Activated CD8-positive, alpha-beta memory T cell treated with anti-CD3 and anti-CD28 coated beads, Interleukin-2, amount 50 U/mL, for 1 hour (primary cell): ENCODE measurements around the gene PADI1.
A peak's percentile ranks its signal among the peaks of the same experiment; 100 is the strongest.

Experiments used
- DNase-seq: peaks from one replicate; pipeline ENCODE4 v3.0.0-alpha.2; 2020; ENCODE audit errors: extremely low read depth

PADI1 gene

DNA sequence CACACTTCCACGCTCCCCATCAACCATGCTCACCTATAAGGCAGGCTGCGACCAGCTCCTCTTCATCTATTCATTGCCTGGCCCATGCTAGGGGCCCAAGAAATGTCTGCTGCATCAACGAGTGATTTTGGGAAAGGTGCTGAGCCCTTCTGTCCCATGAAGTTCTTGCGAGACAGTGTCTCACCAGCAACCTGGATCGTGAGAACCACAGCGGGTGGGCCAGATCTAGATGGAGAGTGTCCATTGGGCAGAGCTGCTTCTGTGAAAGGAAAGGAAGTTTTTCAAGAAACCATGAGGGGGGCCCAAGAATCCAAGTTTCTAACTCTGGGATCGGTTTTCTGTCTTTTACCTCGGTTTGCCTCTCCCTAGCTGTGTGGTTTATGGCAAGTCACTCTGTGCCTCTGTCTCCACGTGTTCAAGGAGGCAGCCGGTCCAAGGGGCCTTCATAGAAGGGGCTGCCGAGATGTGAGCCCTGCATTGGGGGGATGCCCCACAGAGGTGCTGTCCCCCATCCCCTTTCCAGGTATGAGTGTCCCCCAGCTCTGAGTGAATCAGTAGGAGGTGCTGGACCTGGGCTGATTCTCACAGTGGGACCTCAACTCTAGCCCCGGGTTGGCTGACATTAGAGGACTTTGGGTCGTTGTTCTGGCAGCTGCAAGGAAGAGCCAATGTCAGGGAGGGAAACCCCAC is 8.3 kb upstream of the PADI1 start:
- DNase-seq, result no peak

DNA sequence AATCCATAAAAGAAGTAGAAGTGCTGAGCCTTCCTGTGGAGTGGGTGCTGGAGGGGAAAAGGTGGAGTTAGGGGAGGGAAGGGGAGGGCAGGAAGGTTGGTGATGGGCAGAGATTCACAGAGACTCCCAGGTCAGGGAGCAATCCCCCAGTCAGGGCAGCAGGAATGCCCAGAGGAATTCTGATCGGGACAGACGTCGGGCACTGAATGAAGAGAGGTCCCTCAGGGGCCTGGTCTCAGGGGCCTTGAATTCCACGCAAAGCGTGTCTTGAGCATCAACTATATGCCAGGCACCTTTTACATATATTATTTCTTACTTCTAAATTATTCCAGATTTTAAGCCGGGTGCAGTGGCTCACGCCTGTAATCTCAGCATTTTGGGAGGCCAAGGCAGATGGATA is 7.2 kb upstream of the PADI1 start:
- DNase-seq, result no peak

DNA sequence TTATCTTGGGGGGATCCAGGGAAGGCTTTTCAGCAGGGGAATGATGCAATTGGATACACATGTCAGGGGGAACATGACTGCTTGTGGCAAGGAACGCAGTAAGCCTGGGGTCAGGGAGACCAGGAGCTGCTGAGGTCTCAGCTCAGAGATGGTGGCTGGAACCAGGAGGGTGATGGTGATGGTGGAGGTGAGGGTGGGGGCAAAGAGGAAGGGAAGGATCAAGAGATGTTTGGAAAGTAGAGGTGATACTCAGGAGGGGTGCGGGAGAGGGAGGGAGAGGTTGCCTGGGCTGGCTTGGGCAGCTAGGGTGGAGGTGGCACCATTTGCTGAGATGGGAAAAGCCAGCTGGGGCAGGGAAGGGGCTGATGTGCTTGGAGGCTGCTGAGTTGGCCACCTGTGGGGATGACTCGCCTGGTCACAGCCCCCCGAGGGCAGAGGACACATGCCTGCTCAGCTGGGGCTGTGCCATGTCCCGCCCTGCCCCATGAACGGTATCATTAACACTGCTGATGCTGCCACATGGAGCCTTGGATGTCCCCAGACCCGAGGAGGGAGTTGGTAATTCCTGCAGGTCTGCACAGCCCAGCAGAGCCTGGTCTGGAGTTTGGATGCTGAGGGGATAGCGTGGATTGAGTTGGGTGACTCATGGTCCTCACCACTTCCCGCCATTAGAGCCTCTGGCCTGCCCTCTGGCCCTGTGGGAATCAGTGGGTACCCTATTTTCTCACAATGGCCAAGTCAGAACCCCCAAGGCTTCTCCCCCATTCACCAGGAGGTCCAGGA is 6.3 kb upstream of the PADI1 start:
- DNase-seq, result no peak

DNA sequence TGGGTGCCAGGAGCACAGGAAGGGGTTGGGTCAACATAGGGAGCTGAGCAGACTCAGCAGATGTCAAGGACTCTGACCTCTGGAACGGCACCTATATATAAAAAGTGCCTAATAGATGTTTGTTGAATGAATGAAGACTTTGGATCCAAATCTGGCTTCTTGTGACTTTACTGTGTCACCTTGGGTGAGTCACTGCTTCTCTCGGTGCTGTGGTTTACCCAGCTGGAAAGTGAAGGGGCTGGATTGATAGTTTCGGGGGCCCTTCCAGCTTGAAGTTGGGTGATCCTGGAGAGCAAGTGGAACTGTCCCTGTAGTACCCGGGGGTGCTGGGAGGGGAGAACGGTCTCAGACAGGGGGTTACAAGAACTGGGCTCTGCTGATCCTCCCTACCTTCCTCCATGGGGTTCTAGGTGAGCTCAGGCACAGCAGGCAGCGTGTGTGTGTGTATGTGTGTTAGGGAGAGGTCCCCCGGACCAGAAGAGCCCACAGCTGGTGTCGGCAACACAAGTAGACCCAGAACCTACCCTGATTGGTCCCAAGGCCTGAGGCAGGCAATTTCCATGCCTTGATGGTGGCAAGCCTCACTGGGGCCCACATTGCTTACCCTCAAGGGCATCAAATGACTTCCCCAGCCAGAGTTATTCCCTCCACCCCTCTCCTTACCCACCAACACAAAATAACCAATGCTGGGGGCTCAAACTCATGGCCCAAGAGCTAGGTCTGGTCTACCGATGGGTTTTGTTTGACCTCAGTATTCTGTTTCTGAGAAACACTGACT is 5.5 kb upstream of the PADI1 start:
- no peak for DNase-seq

DNA sequence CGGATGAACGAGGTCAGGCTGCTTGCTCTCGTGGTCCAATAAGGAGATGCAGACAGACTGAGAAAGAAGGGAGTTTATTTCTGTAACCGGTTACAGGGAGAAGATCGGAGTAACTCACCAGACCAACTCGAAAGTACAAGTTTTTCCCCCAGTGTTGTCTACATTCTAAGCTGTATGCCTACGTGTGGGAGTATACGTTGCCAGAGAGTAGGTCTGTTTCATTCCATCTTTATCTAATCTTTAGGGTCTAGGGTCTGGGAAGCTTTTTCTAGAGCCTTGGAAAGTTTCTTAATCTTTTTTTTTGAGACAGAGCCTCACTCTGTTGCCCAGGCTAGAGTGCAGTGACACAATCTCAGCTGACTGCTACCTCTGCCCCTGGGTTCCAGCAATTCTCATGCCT is 4.7 kb upstream of the PADI1 start:
- DNase-seq, result no peak

DNA sequence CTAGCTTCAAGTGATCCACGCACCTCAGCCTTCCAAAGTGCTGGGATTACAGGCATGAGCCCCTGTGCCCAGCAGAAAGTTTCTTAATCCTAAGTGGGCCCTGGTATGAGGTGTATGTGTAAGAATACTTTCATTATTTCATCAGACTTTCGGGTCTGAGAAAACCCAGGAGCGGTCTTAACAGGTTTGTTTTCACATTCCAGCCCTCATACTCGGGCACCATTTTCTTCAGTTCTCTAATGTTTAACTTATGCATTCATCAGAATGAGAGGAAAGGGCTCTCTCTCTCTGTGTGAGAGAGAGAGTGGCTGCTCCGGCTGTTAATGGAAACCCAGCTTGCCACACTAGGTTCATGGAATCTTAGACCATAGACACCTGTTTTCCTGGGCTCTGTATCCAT is 4.2 kb upstream of the PADI1 start:
- no peak for DNase-seq

DNA sequence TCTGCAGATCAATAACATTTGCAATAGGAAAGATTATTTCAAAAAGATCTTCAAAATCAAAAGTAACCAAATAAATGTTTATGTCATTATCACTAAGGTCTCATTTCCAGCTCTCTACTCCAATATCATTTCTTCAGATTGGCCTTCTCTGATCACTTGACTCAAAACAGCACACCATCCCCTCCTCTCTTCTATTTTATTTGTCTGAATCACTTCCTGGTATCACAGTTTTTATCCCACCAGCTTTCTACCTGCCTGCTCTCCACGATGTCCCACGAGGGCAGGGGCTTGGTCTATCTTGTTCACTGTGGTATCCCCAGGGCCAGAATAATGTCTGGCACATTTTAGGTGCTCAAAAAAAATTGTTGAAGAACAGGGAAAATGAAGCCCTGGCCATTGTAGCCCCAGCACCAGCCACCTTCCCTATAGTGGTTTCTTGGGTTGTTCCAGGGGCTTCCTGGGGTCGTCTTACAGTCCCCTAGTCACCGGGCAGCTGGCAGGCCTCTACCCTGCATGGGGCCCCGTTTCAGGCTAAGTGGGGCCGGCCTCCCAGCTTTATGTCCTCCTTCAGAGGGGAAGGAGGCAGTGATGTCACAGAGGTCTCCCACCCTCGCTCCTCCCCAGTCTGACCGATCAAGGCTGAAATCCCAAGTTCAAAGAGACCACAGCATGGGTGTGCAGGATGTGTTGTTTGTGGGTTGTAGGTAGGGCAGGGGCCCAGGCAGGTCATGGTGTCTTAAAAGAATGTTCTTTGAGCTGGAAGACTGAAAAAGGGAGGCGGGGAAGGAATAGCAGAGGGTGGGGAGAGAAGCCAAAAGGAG is 3.5 kb upstream of the PADI1 start:
- no peak for DNase-seq

DNA sequence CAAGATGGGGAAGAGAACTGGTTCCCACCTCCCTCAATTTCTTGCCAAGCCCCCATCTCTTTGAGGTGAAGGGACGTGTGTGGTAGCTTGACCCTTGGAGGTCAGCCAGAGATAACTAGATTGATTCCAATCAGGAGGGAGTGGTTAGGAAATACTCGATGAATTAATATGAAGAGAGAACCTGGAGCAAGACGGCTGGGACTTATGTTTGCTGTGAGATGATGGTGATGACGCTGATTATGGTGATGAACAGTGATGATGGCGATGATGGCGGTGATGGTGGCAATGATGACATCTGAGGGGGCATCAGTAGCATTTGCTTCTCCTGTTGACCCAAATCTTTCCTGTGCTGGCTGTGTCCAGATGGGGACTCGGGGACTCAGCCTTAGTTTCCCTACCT is 724 bp downstream of the PADI1 start:
- DNase-seq, result no peak

DNA sequence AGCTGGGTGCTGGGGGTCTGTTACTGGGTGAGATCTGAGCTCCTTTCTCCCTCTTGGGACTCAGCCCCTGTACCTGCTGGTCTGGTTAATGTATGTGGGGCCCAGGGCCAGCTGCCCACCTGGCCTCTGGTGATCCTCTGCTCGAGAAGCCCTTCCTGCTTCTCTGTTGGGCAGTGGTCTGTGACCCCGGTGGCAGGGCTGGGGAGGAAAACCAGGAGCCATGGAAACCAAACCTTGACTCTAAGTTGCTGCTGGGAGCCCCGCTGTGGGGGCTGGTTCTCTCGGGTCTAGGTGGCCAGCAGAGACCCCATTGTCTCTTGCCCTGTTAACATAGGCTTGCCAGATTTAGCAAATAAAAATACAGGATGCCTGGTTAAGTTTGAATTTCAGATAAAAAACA is 1.3 kb downstream of the PADI1 start:
- no peak for DNase-seq

DNA sequence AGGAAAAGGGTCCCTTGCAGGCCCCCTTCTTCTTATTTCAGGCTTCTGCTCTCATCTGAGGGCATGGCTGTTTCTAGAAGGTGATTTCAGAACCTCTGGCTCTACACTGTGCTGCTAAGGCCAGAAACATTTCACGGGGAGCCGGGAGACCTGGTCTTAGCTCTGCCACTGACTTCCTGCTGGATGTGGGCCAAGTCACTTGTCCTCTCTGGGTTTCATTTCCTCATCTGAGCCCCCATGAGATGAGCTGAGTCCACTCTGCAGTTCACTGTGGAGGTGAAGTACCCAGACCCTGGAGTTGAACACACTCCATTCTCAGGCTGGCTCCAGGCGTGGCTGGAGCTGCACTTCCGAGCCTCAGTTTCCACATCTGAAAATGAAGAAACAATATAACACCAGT is 2.1 kb downstream of the PADI1 start:
- DNase-seq, result no peak

DNA sequence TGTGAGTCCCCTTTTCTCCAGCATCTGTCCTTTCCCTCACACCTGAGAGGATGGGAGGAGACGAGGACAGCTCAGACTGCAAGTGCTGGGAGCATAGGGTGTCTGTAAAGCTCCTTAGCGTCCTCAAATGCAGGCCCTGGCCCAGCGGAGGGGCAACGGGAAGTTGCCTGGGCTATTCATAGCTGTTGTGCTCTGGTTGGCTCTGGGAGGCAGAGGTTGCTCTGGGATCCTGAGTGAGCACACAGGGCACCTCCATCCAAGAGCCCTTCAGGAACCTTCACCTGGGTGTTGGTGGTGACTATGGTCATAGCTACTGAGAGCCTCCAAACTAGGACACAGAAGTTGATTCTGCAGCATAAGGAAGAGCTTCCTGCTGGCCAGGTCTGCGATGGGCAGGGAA is 2.6 kb downstream of the PADI1 start:
- DNase-seq, result no peak

DNA sequence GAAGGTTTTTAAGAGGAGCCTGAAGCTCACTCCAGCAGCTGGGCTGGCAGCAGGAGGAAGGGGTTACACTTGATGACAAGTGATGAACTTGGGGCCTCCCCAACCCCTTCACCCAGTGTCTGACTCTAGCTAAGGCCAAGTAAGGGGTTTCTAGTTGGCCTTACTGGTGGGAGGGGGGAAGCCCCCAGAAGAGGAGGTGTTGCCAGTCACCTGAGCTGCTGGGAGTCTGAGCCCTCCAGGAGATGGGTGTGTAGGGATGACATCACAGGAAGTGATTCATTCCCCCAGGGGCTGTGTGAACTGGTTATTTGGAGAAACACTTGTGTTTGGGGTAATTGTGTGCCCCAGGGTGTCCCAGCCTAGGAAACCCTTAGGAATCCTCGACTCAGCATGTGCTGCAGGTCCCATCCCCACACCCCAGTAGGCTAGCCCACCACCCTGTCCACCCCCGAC is 3.1 kb downstream of the PADI1 start:
- DNase-seq, result no peak

DNA sequence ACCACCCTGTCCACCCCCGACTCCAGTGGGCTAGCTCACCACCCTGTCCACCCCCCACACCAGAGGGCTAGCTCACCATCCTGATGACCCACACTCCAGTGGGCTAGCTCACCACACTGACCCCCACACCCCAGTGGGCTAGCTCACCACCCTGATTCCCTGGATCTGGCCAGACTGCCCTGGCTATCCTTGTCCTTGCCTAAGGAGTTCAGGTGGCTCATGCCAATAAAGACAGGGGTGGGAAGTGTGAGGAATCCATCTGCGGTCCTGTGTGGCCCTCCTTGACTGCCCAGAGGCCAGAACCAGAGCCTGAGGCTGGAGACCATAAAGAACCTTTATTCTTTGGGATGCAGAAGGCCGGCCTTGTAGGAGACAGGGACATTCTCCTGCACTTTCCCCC is 3.6 kb downstream of the PADI1 start:
- no peak for DNase-seq

DNA sequence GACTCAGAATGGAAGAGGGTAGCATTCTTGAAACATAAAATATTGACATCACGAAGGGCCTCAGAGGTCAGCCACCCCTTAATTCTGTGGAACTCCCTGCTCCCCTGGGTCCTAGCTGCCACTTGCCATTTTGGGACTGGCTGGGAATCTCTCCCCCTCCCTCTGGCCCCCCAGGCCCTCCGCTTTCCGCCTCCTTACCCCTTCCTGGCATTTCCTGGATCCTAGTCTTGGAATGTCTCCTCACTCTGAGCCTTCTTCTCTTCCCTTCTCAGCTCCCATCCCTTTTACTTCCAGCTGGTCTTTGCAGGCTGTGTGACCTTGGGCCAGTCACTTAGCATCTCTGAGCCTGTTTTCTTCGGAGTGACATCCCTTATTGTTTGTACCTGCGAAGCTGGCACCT is 4.5 kb downstream of the PADI1 start:
- no peak for DNase-seq

DNA sequence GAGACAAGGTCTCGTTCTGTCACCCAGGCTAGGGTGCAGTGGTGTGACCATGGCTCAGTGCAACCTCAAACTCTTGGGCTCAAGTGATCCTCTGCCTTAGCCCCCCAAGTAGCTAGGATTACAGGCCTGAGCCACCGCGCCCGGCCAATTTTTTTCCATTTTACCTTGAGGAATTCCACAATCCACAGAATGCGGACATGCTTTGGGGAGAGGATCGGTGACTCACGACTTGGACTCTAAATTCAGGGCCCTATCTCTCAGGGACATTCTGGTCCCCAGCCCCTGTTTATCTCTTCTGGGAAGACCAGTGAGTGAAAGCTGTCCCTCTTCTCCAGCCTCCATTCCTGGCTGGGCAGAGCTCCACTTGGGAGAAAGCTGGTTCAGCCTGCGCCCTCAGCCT is 5.2 kb downstream of the PADI1 start:
- DNase-seq, result no peak

DNA sequence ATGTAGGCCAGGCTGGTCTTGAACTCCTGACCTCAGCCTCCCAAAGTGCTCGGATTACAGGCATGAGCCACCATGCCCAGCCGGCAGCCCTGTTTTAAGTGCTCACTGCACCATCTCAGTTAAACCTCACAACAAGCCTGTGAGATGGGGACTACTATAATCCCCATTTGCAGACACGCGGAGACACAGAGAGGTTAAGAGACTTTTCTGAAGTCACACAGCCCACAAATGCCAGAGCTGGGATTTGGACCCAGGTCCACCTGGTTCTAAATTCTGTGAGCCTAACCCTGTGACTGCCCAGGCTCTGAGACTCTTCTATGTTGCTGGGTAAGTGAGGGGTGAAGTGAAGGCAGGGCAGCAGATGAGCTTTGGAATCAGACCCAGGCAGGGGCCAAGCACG is 6.4 kb downstream of the PADI1 start:
- no peak for DNase-seq

DNA sequence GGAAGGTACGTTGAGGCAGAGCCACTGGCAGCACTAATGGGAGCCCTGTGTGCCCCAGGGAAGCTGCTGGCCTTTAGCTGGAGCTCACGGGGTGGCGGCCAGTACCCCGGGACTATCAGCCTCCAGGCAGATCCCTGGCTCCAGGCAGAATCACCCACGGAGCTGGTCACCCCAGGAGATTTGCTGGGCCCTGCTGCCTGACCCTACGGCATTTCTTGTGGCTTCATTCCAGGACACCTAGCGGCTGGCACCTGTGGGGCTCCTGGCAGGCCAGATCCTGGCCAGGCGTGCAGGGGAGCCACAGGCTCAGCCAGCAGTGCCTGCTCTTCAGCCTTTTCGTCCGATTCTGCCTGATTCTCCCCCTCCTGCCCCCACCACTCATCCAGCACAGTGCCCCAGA is 7.1 kb downstream of the PADI1 start:
- DNase-seq, result no peak

DNA sequence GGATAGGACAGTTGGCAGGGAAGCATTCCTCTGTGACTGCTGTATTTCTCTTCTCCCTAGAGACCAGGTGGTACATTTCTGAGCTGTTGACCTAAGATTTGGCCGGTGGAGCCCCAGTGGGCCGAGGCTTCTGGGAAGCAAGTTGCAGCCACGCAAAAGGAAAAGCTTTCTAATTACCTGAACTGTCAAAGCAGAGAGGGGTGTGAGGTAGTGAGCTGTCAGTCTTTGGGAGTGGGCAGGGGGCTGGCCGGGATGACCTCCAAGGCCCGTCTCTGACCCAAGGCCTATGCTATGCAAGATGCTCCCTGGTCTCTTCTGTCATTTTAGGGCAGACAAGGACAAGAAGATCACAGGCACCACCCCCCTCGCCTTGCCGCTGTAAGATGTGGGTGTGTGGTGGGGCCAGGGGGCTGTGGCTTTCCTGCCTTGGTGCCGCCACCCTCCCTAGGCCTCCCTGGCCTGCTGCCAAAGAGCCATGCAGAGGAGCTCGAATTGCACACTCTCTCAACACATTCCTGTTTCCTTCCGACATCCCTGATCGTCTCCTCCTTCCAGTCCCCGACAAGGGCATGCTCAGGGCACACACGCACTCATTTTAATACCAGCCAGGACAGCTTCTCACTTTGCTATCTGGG is 7.7 kb downstream of the PADI1 start:
- peak; percentile 37 for DNase-seq

DNA sequence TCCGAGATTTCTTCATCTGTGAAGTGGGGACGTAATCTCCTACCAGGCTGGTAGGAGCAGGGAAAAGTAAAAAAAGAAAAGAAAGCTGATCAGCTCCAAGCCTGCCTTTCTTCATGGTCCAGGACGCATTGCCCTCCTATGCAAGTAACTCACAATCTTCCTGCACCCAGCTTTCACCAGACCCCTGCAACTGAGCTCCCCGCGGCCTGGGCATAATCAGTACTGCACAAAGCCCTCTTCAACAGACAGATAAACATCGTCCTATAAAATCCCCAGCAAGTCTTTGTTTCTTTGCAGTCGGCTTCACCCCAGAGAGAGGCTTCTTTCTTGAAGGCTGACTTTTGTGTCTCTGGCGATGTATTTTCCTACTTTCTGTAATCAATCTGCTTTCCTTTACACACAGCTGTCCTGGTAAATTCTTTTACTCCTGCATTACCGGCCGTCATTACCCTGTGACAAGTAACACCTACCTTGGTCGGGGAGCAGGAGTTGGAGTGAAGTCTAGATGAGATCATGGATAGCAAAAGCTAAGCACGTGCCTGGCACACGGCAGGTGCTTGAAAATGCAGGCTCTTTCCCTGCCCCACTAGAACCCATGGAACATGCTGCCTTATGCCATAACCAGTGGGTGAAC is 8.3 kb downstream of the PADI1 start:
- DNase-seq, result no peak

DNA sequence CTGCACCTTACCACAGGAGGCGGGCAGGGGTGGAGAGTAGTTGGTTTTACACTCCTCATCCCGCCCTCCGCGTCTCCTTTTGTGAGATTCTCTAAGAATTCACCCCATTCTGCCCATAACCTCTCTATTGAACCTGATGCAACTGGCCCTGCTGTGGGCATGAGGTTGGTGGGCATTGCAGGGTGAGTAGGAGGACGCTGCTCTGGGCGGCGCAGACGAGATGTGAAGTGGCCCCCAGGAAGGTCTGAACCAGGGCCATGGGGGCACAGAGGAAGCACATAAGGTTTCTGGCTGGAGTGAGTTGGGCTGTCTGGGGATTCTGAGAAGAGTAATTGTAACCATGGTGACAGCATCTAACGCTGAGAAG is 8.8 kb downstream of the PADI1 start:
- no peak for DNase-seq
